ENCODE measurements around the gene SAMD1.

- TF ChIP-seq, protein P1, sequence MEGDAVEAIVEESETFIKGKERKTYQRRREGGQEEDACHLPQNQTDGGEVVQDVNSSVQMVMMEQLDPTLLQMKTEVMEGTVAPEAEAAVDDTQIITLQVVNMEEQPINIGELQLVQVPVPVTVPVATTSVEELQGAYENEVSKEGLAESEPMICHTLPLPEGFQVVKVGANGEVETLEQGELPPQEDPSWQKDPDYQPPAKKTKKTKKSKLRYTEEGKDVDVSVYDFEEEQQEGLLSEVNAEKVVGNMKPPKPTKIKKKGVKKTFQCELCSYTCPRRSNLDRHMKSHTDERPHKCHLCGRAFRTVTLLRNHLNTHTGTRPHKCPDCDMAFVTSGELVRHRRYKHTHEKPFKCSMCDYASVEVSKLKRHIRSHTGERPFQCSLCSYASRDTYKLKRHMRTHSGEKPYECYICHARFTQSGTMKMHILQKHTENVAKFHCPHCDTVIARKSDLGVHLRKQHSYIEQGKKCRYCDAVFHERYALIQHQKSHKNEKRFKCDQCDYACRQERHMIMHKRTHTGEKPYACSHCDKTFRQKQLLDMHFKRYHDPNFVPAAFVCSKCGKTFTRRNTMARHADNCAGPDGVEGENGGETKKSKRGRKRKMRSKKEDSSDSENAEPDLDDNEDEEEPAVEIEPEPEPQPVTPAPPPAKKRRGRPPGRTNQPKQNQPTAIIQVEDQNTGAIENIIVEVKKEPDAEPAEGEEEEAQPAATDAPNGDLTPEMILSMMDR (IDR thresholded peaks at IDR 0.05): no peak
- no peak for TF ChIP-seq ZFX (IDR thresholded peaks at IDR 0.05; ENCODE audit: borderline replicate concordance)
These were observed 24.4 kb downstream of the SAMD1 start for GRCh38 chr19:14066134-14066533.
